Measurements from ENCODE around the gene OVAAL. TPM values are rescaled to one million over a fixed set of nuclear protein-coding genes. Genes with fewer than 3 reads are reported as not detected.
A peak's percentile ranks its signal among the peaks of the same experiment; 100 is the strongest.

Gene OVAAL
- total RNA-seq, 1 donor from 2014 or later, result not detected

GRCh38 chr1:180530501-180530900 lies 28.3 kb upstream of the OVAAL start:
- intact Hi-C loops (cut with micrococcal nuclease), result loop anchor here (5.0 to 10.0 kb wide), 3 partner anchors 102 to 332 kb away; partner anchors contain the start of gene XPR1
- no peak for DNase-seq
- peaks cover 12% of the 10 kb centered on the region for H3K27me3 Mint-ChIP-seq
- peaks cover 7% of the 10 kb centered on the region for H3K4me1 Mint-ChIP-seq
- H3K4me3 Mint-ChIP-seq, result no peak overlapping the region
- no peaks in the 10 kb centered on the region for H3K9me3 Mint-ChIP-seq
- no peak overlapping the region for H3K27ac Mint-ChIP-seq
- no peaks in the 10 kb centered on the region for H3K36me3 Mint-ChIP-seq (ENCODE audit: low read depth)

GRCh38 chr1:180532854-180533253 lies 25.9 kb upstream of the OVAAL start:
- H3K27me3 Mint-ChIP-seq, result peaks cover 22% of the 10 kb centered on the region
- H3K4me1 Mint-ChIP-seq, result peaks cover 5% of the 10 kb centered on the region
- H3K4me3 Mint-ChIP-seq, result no peak overlapping the region
- no peaks in the 10 kb centered on the region for H3K36me3 Mint-ChIP-seq (ENCODE audit: low read depth)
- H3K27ac Mint-ChIP-seq, result no peak overlapping the region
- intact Hi-C loops (cut with micrococcal nuclease), result loop anchor here (1.0 to 10.0 kb wide), 4 partner anchors 99 to 633 kb away; partner anchors contain the start of gene XPR1
- no peak for DNase-seq
- H3K9me3 Mint-ChIP-seq, result no peaks in the 10 kb centered on the region

- Mint-ChIP-seq H3K4me3 (no peak overlapping the region), H3K4me1 (peaks cover 5% of the 10 kb centered on the region), H3K9me3 (no peaks in the 10 kb centered on the region), H3K27ac (no peak overlapping the region), H3K27me3 (peaks cover 27% of the 10 kb centered on the region), H3K36me3 (ENCODE audit: low read depth) (no peaks in the 10 kb centered on the region)
- DNase-seq, result peak; percentile 90
- intact Hi-C loops (cut with micrococcal nuclease), result loop anchor here (1.0 to 10.0 kb wide), 4 partner anchors 99 to 633 kb away; partner anchors contain the start of gene XPR1
These were observed 25.3 kb upstream of the OVAAL start for GRCh38 chr1:180533266-180533987.

- no peaks in the 10 kb centered on the region for H3K36me3 Mint-ChIP-seq (ENCODE audit: low read depth)
- no peak for DNase-seq
- peaks cover 26% of the 10 kb centered on the region for H3K27me3 Mint-ChIP-seq
- H3K4me3 Mint-ChIP-seq, result no peak overlapping the region
- intact Hi-C loops (cut with micrococcal nuclease), result loop anchor here (5.0 to 10.0 kb wide), 3 partner anchors 98 to 328 kb away; partner anchors contain the start of gene XPR1
- H3K9me3 Mint-ChIP-seq, result no peaks in the 10 kb centered on the region
- H3K4me1 Mint-ChIP-seq, result peaks cover 5% of the 10 kb centered on the region
- H3K27ac Mint-ChIP-seq, result no peak overlapping the region
These were observed 24.6 kb upstream of the OVAAL start for GRCh38 chr1:180534214-180534613.

GRCh38 chr1:180535418-180535999 lies 23.3 kb upstream of the OVAAL start:
- no peak overlapping the region for H3K4me3 Mint-ChIP-seq
- H3K4me1 Mint-ChIP-seq, result peaks cover 5% of the 10 kb centered on the region
- no peaks in the 10 kb centered on the region for H3K36me3 Mint-ChIP-seq (ENCODE audit: low read depth)
- H3K27me3 Mint-ChIP-seq, result peaks cover 25% of the 10 kb centered on the region
- DNase-seq, result no peak
- intact Hi-C loops (cut with micrococcal nuclease), result loop anchor here (10.0 kb wide), 1 partner anchor 239 kb away; no protein-coding TSS in a partner anchor
- H3K9me3 Mint-ChIP-seq, result no peaks in the 10 kb centered on the region
- H3K27ac Mint-ChIP-seq, result no peak overlapping the region

GRCh38 chr1:180536821-180537372 lies 21.9 kb upstream of the OVAAL start:
- H3K9me3 Mint-ChIP-seq, result no peaks in the 10 kb centered on the region
- intact Hi-C loops (cut with micrococcal nuclease), result loop anchor here (10.0 kb wide), 1 partner anchor 238 kb away; no protein-coding TSS in a partner anchor
- DNase-seq, result no peak
- no peak overlapping the region for H3K4me3 Mint-ChIP-seq
- no peak overlapping the region for H3K27ac Mint-ChIP-seq
- H3K4me1 Mint-ChIP-seq, result peaks cover 5% of the 10 kb centered on the region
- H3K27me3 Mint-ChIP-seq, result peaks cover 25% of the 10 kb centered on the region
- no peaks in the 10 kb centered on the region for H3K36me3 Mint-ChIP-seq (ENCODE audit: low read depth)

GRCh38 chr1:180539136-180539535 lies 19.6 kb upstream of the OVAAL start:
- Mint-ChIP-seq H3K27me3 (peaks cover 23% of the 10 kb centered on the region), H3K36me3 (ENCODE audit: low read depth) (no peaks in the 10 kb centered on the region), H3K4me1 (no peaks in the 10 kb centered on the region), H3K9me3 (no peaks in the 10 kb centered on the region), H3K27ac (no peak overlapping the region), H3K4me3 (no peak overlapping the region)
- intact Hi-C loops (cut with micrococcal nuclease), result loop anchor here (10.0 kb wide), 1 partner anchor 236 kb away; no protein-coding TSS in a partner anchor
- no peak for DNase-seq

GRCh38 chr1:180540697-180541594 lies 17.8 kb upstream of the OVAAL start:
- H3K36me3 Mint-ChIP-seq (ENCODE audit: low read depth), result no peaks in the 10 kb centered on the region
- intact Hi-C loops (cut with micrococcal nuclease), result no loop called here
- no peak overlapping the region for H3K4me3 Mint-ChIP-seq
- no peak for DNase-seq
- no peaks in the 10 kb centered on the region for H3K9me3 Mint-ChIP-seq
- H3K4me1 Mint-ChIP-seq, result no peaks in the 10 kb centered on the region
- H3K27me3 Mint-ChIP-seq, result peaks cover 19% of the 10 kb centered on the region
- no peak overlapping the region for H3K27ac Mint-ChIP-seq

- Mint-ChIP-seq H3K27ac (no peak overlapping the region), H3K27me3 (peaks cover 13% of the 10 kb centered on the region), H3K4me3 (no peak overlapping the region), H3K9me3 (no peaks in the 10 kb centered on the region), H3K36me3 (ENCODE audit: low read depth) (no peaks in the 10 kb centered on the region), H3K4me1 (no peaks in the 10 kb centered on the region)
- DNase-seq, result no peak
- intact Hi-C loops (cut with micrococcal nuclease), result no loop called here
These were observed 16.5 kb upstream of the OVAAL start for GRCh38 chr1:180542113-180542837.

GRCh38 chr1:180542838-180543145 lies 16.0 kb upstream of the OVAAL start:
- Mint-ChIP-seq H3K27ac (no peak overlapping the region), H3K4me3 (no peak overlapping the region), H3K4me1 (no peaks in the 10 kb centered on the region), H3K36me3 (ENCODE audit: low read depth) (no peaks in the 10 kb centered on the region), H3K9me3 (no peaks in the 10 kb centered on the region), H3K27me3 (peaks cover 11% of the 10 kb centered on the region)
- no peak for DNase-seq
- intact Hi-C loops (cut with micrococcal nuclease), result no loop called here

GRCh38 chr1:180544050-180544449 lies 14.7 kb upstream of the OVAAL start:
- intact Hi-C loops (cut with micrococcal nuclease), result no loop called here
- Mint-ChIP-seq H3K36me3 (ENCODE audit: low read depth) (no peaks in the 10 kb centered on the region), H3K27ac (no peak overlapping the region), H3K9me3 (no peaks in the 10 kb centered on the region), H3K4me3 (no peak overlapping the region), H3K27me3 (peaks cover 2% of the 10 kb centered on the region), H3K4me1 (no peaks in the 10 kb centered on the region)
- DNase-seq, result no peak

GRCh38 chr1:180545991-180546390 lies 12.8 kb upstream of the OVAAL start:
- intact Hi-C loops (cut with micrococcal nuclease), result no loop called here
- DNase-seq, result no peak
- Mint-ChIP-seq H3K9me3 (no peaks in the 10 kb centered on the region), H3K27me3 (peaks cover 2% of the 10 kb centered on the region), H3K27ac (no peak overlapping the region), H3K36me3 (ENCODE audit: low read depth) (no peaks in the 10 kb centered on the region), H3K4me3 (no peak overlapping the region), H3K4me1 (no peaks in the 10 kb centered on the region)

- H3K9me3 Mint-ChIP-seq, result no peaks in the 10 kb centered on the region
- intact Hi-C loops (cut with micrococcal nuclease), result no loop called here
- H3K4me1 Mint-ChIP-seq, result no peaks in the 10 kb centered on the region
- H3K4me3 Mint-ChIP-seq, result no peak overlapping the region
- no peaks in the 10 kb centered on the region for H3K36me3 Mint-ChIP-seq (ENCODE audit: low read depth)
- H3K27me3 Mint-ChIP-seq, result peaks cover 2% of the 10 kb centered on the region
- H3K27ac Mint-ChIP-seq, result no peak overlapping the region
- no peak for DNase-seq
These were observed 10.0 kb upstream of the OVAAL start for GRCh38 chr1:180548686-180549317.

All from activated CD4-positive, alpha-beta T cell treated with anti-CD3 and anti-CD28 coated beads, Interleukin-2, amount 10 ng/mL, durations not matched to agents 24 days and 14 days (primary cell).